OCI-M2 (cell line): ENCODE measurements around the gene KIFC3.
"Not testable (repeated sequence)": the region's sequence is repeated elsewhere in the genome, so short reads cannot be mapped to it uniquely, and the experiment has no call there.

ENCODE experiments used
- DNase-seq: peaks from one replicate; lab custom pipeline; 2025; ENCODE audit not compliant: unreplicated experiment; lab: John Stamatoyannopoulos, UW

KIFC3 gene

GRCh38 chr16:57755061-57755684 is 47.1 kb downstream of the KIFC3 start:
- no peak for DNase-seq

- no peak for DNase-seq
Observed at GRCh38 chr16:57754354-57755060, 47.8 kb downstream of the KIFC3 start.

- no peak for DNase-seq
Observed at GRCh38 chr16:57753448-57754353, 48.6 kb downstream of the KIFC3 start.

- DNase-seq, result no peak
Observed at GRCh38 chr16:57752581-57753447, 49.5 kb downstream of the KIFC3 start.

- DNase-seq, result no peak
Observed at GRCh38 chr16:57752203-57752580, 50.1 kb downstream of the KIFC3 start.

GRCh38 chr16:57751539-57752202 is 50.6 kb downstream of the KIFC3 start:
- no peak for DNase-seq

- DNase-seq, result no peak
Observed at GRCh38 chr16:57750796-57751538, 51.3 kb downstream of the KIFC3 start.

GRCh38 chr16:57749856-57750452 is 52.3 kb downstream of the KIFC3 start:
- DNase-seq, result no peak

- DNase-seq, result no peak
Observed at GRCh38 chr16:57749101-57749692, 53.1 kb downstream of the KIFC3 start.

- DNase-seq, result no peak
Observed at GRCh38 chr16:57748596-57748995, 53.7 kb downstream of the KIFC3 start.

- no peak for DNase-seq
Observed at GRCh38 chr16:57747996-57748395, 54.3 kb downstream of the KIFC3 start.

- no peak for DNase-seq
Observed at GRCh38 chr16:57747496-57747895, 54.8 kb downstream of the KIFC3 start.

- DNase-seq, result no peak
Observed at GRCh38 chr16:57747091-57747490, 55.2 kb downstream of the KIFC3 start.

- not testable (repeated sequence) for DNase-seq
Observed at GRCh38 chr16:57746316-57746715, 56.0 kb downstream of the KIFC3 start.

GRCh38 chr16:57745768-57746167 is 56.5 kb downstream of the KIFC3 start:
- DNase-seq, result no peak

GRCh38 chr16:57744642-57744903 is 57.7 kb downstream of the KIFC3 start:
- DNase-seq, result no peak

GRCh38 chr16:57743886-57744641 is 58.2 kb downstream of the KIFC3 start:
- DNase-seq, result no peak

GRCh38 chr16:57743458-57743857 is 58.8 kb downstream of the KIFC3 start:
- no peak for DNase-seq
